Right ventricle myocardium superior (tissue), 1 donor: ENCODE measurements around the gene MCTP1. TPM values are rescaled to one million over a fixed set of nuclear protein-coding genes. Genes with fewer than 3 reads are reported as not detected.
"Not testable (repeated sequence)": the region's sequence is repeated elsewhere in the genome, so short reads cannot be mapped to it uniquely, and the experiment has no call there.

Source experiments
- ATAC-seq: fragments of 200-7000 bp; cut with Tn5 transposase; one replicate; pipeline ENCODE4 v1.9.1; 2020; ENCODE audit warnings: mild to moderate bottlenecking; ENCODE audit not compliant: poor library complexity
- DNase-seq: peaks from one replicate; pipeline ENCODE4 v3.0.0-alpha.2; 2020
- intact Hi-C: fragments of 100-400 bp; cut with DNase I; formaldehyde crosslinking; loops from one replicate; pipeline ENCODE4 v1.11.2; 2022
- total RNA-seq: library from RNA; stranded (reverse); fragmentation: NEBNext Ultra II Directional; extraction: Animal tissue kit (Norgen Biotek cat#: 25700); gene quantifications from one replicate; pipeline ENCODE4 v1.2.1, GENCODE V29; 2021
- donor health status: DM: no; HTN: yes; CAD: no; lungs with severe emphysema.

The MCTP1 gene
- total RNA-seq, 1 donor from 2014 or later, result 7.1 TPM

GRCh38 chr5:95151694-95152093 lies 133.2 kb downstream of the MCTP1 start:
- DNase-seq, result no peak
- ATAC-seq, result no peak

GRCh38 chr5:95149387-95149786 lies 135.5 kb downstream of the MCTP1 start:
- no peak for DNase-seq
- intact Hi-C loops, result no loop called here
- ATAC-seq, result no peak

More at GRCh38 chr5:95151694-95152093, 133.2 kb downstream of the MCTP1 start:
- intact Hi-C loops, result no loop called here

GRCh38 chr5:95148453-95148852 lies 136.4 kb downstream of the MCTP1 start:
- intact Hi-C loops, result no loop called here
- no peak for DNase-seq
- ATAC-seq, result no peak

- DNase-seq, intact Hi-C loops, ATAC-seq: not testable (repeated sequence)
Observed at GRCh38 chr5:95143858-95144257, 141.0 kb downstream of the MCTP1 start.

GRCh38 chr5:95142145-95142544 lies 142.7 kb downstream of the MCTP1 start:
- ATAC-seq (no peak), DNase-seq (no peak)
- intact Hi-C loops, result no loop called here

- ATAC-seq (no peak), DNase-seq (no peak)
- intact Hi-C loops, result no loop called here
Observed at GRCh38 chr5:95141141-95141540, 143.8 kb downstream of the MCTP1 start.

- intact Hi-C loops, result no loop called here
- ATAC-seq (no peak), DNase-seq (no peak)
Observed at GRCh38 chr5:95134326-95134725, 150.6 kb downstream of the MCTP1 start.

GRCh38 chr5:95132096-95132495 lies 152.8 kb downstream of the MCTP1 start:
- intact Hi-C loops, result no loop called here
- no peak for DNase-seq

GRCh38 chr5:95130941-95131340 lies 154.0 kb downstream of the MCTP1 start:
- no peak for ATAC-seq
- intact Hi-C loops, result no loop called here
- no peak for DNase-seq

More at GRCh38 chr5:95132096-95132495, 152.8 kb downstream of the MCTP1 start:
- ATAC-seq, result no peak

- intact Hi-C loops, result no loop called here
- DNase-seq, result no peak
- no peak for ATAC-seq
Observed at GRCh38 chr5:95124731-95125130, 160.2 kb downstream of the MCTP1 start.

- no peak for DNase-seq
- intact Hi-C loops, result no loop called here
- no peak for ATAC-seq
Observed at GRCh38 chr5:95124101-95124500, 160.8 kb downstream of the MCTP1 start.

GRCh38 chr5:95114902-95115301 lies 170.0 kb downstream of the MCTP1 start:
- ATAC-seq, result no peak
- DNase-seq, result no peak
- intact Hi-C loops, result no loop called here

GRCh38 chr5:95114305-95114704 lies 170.6 kb downstream of the MCTP1 start:
- intact Hi-C loops, result no loop called here
- no peak for DNase-seq
- ATAC-seq, result no peak

GRCh38 chr5:95113489-95113888 lies 171.4 kb downstream of the MCTP1 start:
- DNase-seq, result no peak
- intact Hi-C loops, result no loop called here
- no peak for ATAC-seq

- DNase-seq, result no peak
- ATAC-seq, result no peak
- intact Hi-C loops, result no loop called here
Observed at GRCh38 chr5:95111141-95111540, 173.8 kb downstream of the MCTP1 start.

- ATAC-seq (no peak), DNase-seq (no peak)
- intact Hi-C loops, result no loop called here
Observed at GRCh38 chr5:95110118-95110517, 174.8 kb downstream of the MCTP1 start.

GRCh38 chr5:95107138-95107537 lies 177.8 kb downstream of the MCTP1 start:
- intact Hi-C loops, result no loop called here
- DNase-seq (no peak), ATAC-seq (no peak)

- intact Hi-C loops, result no loop called here
- ATAC-seq, result no peak
- no peak for DNase-seq
Observed at GRCh38 chr5:95105638-95106037, 179.3 kb downstream of the MCTP1 start.

- intact Hi-C loops, result no loop called here
- DNase-seq (no peak), ATAC-seq (no peak)
Observed at GRCh38 chr5:95102687-95103086, 182.2 kb downstream of the MCTP1 start.

- intact Hi-C loops, result no loop called here
- DNase-seq (no peak), ATAC-seq (no peak)
Observed at GRCh38 chr5:95102080-95102479, 182.8 kb downstream of the MCTP1 start.

GRCh38 chr5:95100551-95100950 lies 184.3 kb downstream of the MCTP1 start:
- intact Hi-C loops, result no loop called here
- no peak for ATAC-seq
- no peak for DNase-seq

GRCh38 chr5:95098012-95098411 lies 186.9 kb downstream of the MCTP1 start:
- intact Hi-C loops, result no loop called here
- ATAC-seq, result no peak
- DNase-seq, result no peak
